ENCODE results near the gene SPAG9. TPM values are rescaled to one million over a fixed set of nuclear protein-coding genes. Genes with fewer than 3 reads are reported as not detected.

SPAG9 gene
- total RNA-seq, 1 donor from 2014 or later: 55.4 TPM

DNA sequence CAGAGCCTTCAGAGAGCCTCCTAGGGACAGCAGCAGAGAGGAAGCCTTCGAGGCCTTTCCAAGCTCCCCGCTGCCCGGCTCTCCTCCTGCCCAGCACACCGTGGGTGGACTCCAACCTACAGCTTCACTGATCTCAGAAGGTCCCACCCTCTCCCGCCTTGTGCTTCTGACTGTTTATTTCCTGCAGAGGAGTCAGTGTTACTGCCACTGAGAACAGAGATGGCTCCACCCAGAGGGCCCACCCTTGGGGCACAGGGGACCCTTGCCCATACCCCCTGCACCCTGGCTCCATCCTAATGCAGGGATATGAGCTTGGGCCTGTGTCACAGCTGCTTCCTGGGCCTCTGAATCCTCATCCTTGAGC is 201.8 kb downstream of the SPAG9 start:
- Mint-ChIP-seq H3K4me1 (ENCODE audit: low read depth) (peaks cover 32% of the 10 kb centered on the region), H3K9me3 (ENCODE audit: low read depth) (no peaks in the 10 kb centered on the region), H3K4me3 (ENCODE audit: low read depth) (no peak overlapping the region), H3K27ac (no peak overlapping the region), H3K27me3 (no peaks in the 10 kb centered on the region), H3K36me3 (ENCODE audit: insufficient read depth) (no peaks in the 10 kb centered on the region)
- DNase-seq (ENCODE audit: low spot score, unreplicated experiment): no peak
- TF ChIP-seq, protein P1, sequence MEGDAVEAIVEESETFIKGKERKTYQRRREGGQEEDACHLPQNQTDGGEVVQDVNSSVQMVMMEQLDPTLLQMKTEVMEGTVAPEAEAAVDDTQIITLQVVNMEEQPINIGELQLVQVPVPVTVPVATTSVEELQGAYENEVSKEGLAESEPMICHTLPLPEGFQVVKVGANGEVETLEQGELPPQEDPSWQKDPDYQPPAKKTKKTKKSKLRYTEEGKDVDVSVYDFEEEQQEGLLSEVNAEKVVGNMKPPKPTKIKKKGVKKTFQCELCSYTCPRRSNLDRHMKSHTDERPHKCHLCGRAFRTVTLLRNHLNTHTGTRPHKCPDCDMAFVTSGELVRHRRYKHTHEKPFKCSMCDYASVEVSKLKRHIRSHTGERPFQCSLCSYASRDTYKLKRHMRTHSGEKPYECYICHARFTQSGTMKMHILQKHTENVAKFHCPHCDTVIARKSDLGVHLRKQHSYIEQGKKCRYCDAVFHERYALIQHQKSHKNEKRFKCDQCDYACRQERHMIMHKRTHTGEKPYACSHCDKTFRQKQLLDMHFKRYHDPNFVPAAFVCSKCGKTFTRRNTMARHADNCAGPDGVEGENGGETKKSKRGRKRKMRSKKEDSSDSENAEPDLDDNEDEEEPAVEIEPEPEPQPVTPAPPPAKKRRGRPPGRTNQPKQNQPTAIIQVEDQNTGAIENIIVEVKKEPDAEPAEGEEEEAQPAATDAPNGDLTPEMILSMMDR (IDR thresholded peaks at IDR 0.05; ENCODE audit: unreplicated experiment): no peak

DNA sequence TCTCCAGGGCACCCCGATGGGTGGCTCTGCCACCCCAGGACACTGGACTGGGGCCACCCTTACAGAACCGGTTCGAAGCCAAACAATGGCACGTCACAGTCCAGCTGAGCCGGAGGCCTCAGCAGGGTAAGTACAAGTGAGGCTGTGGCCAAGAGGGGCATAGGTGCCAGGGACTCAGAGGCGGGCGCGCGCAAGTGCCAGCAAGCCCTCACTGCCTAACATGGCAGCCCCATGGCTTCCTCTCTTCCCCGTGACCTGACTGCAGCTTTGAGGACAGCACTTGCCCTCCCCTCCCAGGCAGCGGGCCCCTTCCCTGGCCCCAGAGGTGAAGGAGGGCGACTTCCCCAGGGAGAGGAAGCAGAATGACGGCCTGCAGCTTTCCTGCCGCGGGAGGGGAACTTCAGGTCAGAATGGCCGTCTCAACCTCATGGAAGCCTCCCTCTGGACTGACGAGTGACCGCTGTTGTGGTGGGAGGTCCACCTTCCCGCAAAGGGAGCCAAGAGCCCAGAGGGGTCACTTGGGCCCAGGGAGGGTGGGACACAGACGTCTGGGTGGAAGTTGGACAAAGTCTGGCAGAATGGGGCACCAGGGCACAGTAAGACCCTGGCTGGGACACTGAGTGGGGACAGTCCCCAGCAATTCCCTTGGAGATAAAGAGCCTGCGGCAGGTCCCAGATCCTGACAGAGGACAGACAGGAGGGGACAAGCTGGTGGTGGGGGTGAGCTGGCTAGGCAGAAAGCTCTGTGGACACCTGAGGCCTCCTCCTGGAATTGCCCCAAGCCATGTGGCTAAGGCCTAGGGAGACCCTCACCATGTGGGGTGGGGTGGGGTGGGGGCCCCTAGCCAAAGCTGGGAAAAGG is 202.4 kb downstream of the SPAG9 start:
- DNase-seq (ENCODE audit: low spot score, unreplicated experiment): no peak
- Mint-ChIP-seq H3K27me3 (no peaks in the 10 kb centered on the region), H3K36me3 (ENCODE audit: insufficient read depth) (no peaks in the 10 kb centered on the region), H3K4me3 (ENCODE audit: low read depth) (no peak overlapping the region), H3K9me3 (ENCODE audit: low read depth) (no peaks in the 10 kb centered on the region), H3K27ac (no peak overlapping the region), H3K4me1 (ENCODE audit: low read depth) (peaks cover 33% of the 10 kb centered on the region)
- TF ChIP-seq, protein P1 (IDR thresholded peaks at IDR 0.05; ENCODE audit: unreplicated experiment): no peak

DNA sequence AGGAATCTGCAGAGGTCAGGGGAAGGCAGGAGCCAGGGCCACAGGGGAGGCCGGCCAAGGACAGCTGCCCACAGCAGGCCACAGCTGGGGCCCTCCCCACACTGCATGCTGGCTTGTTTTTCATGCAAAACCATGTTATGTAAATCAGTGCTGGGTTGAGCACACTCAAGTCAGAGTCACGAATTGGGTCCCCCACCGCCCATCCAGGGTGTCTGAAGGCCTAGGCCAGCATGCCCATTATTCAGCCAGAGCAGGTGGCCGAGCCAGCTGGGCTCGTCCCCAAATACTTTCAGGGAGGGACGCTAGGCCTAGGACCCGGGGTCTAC is 203.3 kb downstream of the SPAG9 start:
- no peaks in the 10 kb centered on the region for H3K9me3 Mint-ChIP-seq (ENCODE audit: low read depth)
- H3K4me3 Mint-ChIP-seq (ENCODE audit: low read depth): no peak overlapping the region
- no peaks in the 10 kb centered on the region for H3K36me3 Mint-ChIP-seq (ENCODE audit: insufficient read depth)
- H3K27ac Mint-ChIP-seq: no peak overlapping the region
- no peak for DNase-seq (ENCODE audit: low spot score, unreplicated experiment)
- TF ChIP-seq, protein P1 (IDR thresholded peaks at IDR 0.05; ENCODE audit: unreplicated experiment): no peak
- peaks cover 31% of the 10 kb centered on the region for H3K4me1 Mint-ChIP-seq (ENCODE audit: low read depth)
- H3K27me3 Mint-ChIP-seq: no peaks in the 10 kb centered on the region

DNA sequence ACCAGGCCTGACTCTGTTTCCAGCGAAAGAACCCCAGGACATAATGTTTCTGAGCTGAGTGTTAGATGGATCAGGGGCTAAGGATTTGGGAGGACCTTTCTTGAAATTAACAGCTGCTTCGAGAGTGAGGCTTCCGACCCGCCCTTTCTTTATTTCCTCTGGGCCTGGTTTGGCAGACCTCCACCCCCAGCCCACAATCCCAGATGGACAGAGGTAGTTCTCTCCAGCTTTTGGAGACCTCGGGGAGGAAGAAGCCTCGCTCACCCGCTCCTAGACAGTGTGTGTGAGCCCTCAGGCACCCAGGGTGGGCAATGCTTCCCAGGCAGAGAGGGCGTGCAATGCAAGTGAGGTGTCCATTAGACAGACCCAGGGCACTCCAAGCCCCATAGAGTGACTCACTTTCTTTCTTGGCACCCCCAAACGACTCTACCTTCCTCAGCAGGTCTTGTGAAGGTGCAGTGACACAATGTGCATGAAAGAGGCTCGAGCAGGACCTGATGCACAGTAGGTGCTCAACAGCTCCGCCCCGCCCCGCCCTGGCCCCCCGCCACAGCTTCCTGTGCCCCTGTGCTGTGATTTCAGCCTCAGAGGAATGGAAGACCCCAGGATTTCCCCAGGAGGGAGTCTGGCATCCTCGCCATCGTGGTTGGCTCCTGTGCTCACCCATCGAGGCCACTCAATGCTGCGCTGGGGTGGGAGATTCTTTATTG is 203.8 kb downstream of the SPAG9 start:
- Mint-ChIP-seq H3K36me3 (ENCODE audit: insufficient read depth) (no peaks in the 10 kb centered on the region), H3K27me3 (no peaks in the 10 kb centered on the region), H3K9me3 (ENCODE audit: low read depth) (no peaks in the 10 kb centered on the region), H3K4me3 (ENCODE audit: low read depth) (no peak overlapping the region), H3K27ac (no peak overlapping the region), H3K4me1 (ENCODE audit: low read depth) (peaks cover 31% of the 10 kb centered on the region)
- DNase-seq (ENCODE audit: low spot score, unreplicated experiment): no peak
- TF ChIP-seq, protein P1 (IDR thresholded peaks at IDR 0.05; ENCODE audit: unreplicated experiment): no peak

DNA sequence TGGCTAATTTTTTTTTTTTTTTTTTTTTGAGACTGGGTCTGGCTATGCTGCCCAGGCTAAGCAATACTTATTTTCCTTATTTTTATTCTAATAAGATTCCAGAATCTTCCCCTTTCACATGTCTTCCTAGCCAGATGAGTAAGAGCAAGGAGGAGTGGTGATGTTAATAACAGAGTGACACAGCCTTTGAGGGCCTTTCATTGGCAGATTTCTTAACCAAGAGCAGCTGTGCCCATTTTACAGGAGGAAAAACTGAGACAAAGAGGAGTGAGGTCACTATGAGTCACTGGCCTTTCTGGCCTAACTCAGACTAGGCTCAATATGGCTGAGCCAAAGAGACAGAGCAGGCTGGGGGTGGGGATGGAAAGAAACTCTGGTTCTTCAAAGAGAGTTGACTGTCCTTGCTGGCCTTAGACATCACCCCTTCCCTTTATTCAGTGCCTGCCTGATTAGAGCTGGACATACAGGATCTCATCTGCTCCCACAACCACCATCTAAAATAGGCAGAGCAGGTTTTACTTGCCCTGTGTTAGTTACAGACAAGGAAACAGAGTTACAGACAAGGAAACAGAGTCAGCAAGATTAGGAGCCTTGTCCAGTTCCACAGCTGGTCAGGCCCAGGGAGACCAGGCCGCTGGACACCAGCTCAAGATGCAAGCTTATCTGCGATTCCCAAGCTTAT is 204.5 kb downstream of the SPAG9 start:
- Mint-ChIP-seq H3K27me3 (no peaks in the 10 kb centered on the region), H3K27ac (no peak overlapping the region), H3K36me3 (ENCODE audit: insufficient read depth) (no peaks in the 10 kb centered on the region), H3K4me1 (ENCODE audit: low read depth) (peaks cover 28% of the 10 kb centered on the region), H3K4me3 (ENCODE audit: low read depth) (no peak overlapping the region), H3K9me3 (ENCODE audit: low read depth) (no peaks in the 10 kb centered on the region)
- no peak for DNase-seq (ENCODE audit: low spot score, unreplicated experiment)
- TF ChIP-seq, protein P1 (IDR thresholded peaks at IDR 0.05; ENCODE audit: unreplicated experiment): no peak
